Right hindlimb (tissue), 1 donor: ENCODE data around the gene JAK1.
A peak's percentile ranks its signal among the peaks of the same experiment; 100 is the strongest.

Source experiments
- DNase-seq: peaks from one replicate; pipeline ENCODE4 v3.0.0-alpha.2; 2018

The JAK1 gene

DNA sequence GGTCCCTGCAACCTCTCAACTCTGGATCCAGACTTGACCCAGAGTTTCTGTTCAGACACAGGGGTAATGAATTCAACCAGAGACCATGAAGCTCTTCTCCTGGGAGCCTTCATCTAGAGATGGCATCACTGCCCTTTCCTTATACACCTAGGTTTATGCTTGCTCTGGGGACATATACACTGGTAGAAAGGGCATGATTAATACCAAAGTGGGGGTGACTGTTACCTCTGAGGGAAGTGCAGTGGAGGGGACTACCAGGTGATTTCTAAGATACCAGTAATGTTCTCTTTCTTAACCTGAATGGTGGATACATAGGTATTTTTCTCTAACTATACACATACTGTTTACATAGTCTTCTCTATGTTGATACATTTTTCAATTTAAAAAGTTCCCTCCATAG lies 48.4 kb downstream of the JAK1 start:
- no peak for DNase-seq

DNA sequence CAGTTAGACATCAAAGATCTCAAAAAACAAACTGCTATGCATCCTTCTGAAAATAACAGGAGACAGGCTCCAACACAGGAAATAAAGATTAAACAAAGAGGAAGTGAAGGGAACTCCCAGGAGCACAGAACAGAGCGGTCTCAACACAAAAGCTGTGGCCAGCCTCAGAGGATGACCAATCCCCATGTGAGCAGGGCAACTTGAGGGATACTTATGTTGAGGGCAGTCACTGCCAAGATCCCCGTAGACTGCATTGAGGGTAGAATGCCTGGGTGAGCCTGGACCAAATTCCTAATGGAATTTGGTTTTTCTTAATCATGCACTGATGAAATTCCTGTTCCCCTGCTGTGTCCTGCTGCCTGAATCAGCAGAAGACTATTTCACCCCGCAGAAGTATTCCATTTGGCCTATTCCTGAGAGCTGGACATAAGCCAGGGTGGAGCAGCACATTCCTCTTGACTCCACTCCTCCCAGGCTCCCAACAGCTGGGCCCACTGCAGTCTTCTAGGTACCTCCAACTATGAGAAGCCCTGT lies 49.0 kb downstream of the JAK1 start:
- DNase-seq: peak; percentile 46

DNA sequence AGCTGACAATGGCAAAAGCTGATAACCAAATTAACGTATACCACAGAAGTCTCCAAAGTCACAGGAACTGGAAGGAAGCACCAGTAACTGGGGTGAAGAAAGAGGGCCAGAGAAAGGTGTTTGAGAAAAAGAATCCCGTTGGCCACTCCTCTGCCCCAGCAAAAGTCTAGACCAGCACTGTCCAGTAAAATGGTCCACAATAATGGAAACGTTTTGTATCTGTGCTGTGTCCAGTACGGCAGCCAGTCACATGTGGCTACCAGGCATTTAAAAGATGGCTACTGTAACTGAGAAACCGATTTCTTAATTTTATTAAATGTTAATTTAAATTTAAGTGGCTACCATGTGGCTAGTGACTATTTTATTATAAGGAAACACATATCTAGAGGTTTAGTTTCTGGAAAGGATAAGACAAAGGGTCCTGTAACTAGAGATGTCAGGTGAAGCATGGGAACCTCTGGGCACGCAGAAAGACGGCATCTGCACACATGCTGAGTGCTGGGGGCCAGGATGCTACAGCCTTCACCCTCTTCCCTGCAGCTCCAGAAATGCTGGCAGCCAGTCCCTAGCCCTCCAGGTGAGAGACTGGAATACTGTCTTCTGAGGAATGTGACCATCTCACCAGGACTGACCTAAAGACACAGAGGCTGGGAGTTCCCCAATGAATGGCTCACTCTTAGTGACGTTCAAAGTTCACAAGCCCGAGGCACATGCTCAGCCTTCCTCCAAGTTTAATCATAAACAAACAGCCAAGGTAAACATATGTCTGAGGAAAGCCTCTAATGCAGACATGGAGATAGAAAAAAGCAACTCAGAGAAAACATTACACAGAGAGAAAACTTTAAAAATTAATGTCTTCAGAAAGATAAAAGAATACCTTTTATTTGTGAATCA lies 50.7 kb downstream of the JAK1 start:
- no peak for DNase-seq

DNA sequence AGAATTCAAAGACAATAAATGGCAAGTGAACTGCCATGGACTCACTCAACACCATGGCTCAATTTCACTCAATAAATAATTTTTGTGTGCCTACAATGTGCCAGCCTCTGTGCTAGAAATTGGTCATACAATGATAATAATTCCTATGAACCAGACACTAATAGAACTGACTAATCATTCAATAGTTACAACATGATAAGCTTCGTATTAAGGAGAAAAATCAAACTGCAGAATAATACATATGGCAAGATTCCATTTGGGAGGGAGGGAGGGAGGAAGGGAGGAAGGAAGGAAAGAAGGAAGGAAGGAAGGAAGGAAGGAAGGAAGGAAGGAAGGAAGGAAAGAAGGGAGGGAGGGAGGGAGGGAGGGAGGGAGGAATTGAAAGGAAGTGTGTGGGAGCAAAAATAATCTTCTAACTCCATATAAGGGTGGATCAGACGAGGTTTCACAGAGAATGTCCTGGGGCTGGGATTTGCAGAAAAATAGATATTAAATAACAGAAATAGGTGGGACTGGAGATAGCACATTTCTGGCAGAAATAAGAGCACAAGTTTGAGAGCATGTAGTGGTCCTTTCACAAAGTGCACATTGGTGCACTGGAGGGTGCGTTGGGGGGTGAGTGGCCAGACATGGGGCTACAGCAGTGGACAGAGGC lies 52.9 kb downstream of the JAK1 start:
- no peak for DNase-seq

DNA sequence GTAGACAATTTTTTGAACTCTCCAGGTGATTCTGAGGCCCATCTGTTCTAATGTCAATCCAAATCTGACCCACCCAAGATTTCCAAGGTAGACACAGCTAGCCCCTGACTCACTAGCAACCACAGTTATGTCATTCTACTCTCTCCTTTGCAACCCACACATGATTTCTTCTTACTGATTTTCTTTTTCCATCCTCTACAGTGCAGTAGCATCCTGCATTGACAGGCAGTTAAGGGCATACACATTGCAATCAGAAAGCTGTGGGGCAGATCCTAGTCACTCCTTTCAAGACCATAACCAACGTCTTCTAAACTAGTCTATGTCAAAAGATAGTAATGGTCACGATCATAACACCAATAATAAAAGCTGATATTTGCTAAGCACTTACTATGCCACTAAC lies 54.2 kb downstream of the JAK1 start:
- no peak for DNase-seq

DNA sequence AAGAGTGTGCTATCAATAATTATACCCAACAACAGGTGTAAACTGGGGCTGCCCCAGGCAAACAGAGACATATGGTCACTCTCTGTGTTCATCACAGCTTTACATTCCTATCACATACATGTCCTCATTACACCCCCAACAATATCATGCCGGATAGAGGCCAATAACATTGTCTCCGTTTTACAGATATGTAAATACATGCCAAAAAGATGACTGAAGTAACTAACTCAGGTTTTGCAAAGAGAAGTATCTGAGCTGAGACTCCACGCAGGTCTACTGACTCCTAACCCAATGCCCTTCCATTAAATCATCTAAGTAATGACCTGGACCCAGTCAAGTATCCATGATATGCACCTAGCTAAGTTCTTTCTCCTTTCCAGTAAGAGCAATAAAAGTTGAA lies 55.0 kb downstream of the JAK1 start:
- DNase-seq: no peak

DNA sequence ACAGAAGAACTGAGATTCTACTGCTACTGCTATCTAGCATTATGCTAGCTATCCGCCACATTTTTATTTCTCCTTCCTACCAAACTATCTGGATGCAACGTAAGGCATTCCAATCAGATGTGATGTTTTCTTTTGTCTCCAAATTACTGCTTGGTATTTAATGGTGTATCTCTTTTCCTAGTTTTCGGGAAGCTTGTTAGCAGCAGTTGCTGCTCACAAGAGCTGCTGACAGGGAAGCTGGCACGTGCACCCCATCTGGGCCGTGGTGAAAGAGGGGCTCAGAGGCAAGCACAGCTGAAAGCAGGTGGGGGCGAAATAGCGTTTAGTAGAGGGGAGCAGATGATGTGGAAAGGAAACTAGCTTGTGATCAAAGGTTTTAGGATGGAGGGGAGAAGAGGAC lies 57.3 kb downstream of the JAK1 start:
- DNase-seq: no peak

DNA sequence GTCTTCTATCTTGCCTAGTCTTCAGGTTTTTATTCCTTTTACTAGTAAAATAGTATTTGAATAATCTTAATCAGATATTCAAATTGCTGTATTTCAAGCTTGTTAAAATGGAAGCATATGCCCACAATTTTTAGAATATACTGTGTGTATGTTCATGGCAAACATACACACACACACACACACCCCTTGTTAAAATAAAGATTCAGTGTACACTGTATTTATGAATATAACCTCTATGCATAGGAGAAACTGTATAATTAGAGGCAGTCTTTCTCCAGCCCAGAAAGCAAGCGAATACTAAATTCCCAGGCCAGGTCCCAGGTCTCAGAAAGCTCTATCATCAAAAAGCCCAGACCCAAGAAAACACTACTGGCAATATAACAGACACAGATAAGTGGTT lies 57.8 kb downstream of the JAK1 start:
- DNase-seq: no peak

DNA sequence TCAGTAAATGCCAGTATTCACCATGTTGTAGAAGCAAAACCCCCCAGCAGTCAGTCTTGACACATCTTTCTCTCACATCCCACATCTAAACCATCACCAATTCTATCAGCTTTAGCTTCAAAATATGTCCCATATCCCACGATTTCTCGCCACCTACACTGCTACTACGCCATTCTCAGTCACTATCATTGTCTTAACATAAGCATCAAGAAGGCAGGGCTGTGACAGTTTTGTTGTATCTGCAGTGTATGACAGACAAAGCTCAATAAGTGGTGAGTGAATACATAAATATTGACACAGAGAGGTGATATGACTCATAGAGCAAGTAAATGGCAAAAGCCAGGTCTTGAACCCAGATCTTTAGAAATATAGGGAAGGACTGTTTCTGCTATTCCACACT lies 59.9 kb downstream of the JAK1 start:
- no peak for DNase-seq

DNA sequence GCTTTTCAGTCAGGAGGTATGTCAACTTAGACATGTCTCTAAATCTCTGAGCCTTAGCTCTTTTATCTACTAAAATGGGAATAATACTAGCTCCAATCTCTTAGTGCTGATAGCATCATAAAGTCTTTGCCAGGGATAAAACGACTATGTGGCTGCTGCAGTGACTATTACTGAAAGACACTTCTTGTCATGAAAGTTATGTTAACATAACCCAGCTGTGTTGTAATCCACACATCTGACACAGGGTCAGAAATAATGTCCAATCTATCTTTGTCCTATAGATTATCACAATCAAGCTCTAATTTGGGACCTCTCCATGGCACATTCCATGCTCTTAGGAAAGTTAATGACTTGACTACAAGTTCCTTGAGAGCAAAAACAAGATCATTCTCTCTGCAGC lies 62.8 kb downstream of the JAK1 start:
- no peak for DNase-seq

DNA sequence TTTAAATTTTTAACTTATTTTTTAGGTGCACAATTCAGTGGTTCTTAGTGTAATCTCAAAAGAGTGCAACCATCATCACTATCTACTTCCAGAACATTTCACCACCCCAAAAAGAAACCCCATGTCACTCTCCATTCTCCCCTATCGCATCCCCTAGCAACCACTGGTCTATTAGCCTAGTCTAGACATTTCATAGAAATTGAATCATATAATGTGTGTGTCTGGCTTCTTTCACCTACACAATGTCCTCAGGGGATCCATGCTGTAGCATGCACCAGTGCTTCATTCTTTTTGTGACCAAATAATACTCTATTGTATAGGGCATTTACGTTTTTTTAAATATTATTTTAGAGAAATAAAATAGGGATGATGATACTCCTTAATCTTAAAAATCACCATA lies 64.7 kb downstream of the JAK1 start:
- no peak for DNase-seq

DNA sequence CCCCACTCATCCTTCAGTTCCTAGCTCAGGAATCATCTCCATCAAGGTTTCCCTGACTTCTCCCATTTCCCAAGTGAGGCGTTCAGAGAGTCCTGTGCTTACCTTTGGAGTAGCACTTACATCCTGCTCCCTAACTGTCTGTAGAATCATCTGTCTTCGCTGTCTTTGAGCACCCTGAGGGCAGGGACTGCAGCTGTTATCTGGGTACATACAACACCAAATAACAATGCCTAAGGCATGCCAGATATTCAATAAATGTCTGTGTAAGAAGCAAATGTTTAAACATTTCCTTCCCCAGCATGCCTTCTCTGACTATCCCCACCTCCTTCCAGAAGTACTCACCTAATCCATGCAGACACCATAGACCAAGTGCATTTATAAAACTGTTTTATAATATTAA lies 65.4 kb downstream of the JAK1 start:
- DNase-seq: no peak

DNA sequence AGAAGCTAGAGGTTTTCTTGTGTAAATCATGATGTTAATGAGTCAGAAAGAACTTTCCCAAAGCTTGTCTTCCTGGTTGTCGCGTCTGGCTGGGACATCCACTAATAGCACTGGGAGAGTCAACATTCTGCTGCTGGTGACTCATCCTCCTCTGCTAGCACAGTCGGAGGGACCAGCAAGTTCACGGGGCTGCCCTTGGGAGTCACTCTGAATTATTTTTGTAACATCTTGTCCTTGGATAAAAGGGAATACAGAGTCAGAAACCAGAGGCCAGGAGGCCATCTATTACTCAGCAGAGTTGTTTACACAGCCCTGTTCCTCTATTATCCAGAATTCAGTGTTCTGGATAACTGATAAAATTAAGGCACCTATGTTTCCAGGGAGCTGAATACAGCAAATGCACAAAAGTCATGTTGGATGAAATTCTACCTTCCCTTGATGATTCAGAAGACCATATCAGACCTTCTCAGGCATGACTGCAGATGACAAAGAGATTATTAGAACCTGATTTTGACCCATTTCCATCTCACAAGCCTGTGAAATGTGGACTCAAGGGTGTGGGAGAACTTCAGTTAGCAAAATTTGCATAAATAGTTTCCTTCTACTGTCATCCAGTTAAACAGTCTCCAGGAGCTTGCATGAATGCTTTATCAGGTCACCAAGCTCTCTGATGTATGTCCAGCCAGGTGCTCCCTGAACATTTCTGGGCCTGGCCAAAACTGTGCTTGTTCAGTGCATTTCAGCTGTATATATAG lies 68.1 kb downstream of the JAK1 start:
- DNase-seq: peak; percentile 52

DNA sequence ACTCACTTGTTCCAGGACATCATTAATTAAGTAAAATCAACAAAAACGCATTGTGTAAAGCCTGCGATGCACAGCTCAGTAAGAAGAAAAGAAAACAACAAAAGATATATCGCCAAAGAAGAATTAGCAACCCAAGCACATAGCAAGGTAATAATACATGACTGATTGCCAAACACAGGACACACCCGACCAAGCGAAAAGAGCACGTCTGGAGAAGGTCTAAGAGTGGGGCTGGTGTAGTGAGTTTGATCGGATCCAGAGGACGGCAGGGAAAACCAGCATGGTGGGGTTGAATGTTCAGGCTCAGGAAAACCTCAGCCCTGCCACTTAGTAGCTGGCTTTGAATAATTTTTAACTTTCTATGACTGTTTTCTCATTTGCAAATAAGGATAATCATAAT lies 69.8 kb downstream of the JAK1 start:
- no peak for DNase-seq

DNA sequence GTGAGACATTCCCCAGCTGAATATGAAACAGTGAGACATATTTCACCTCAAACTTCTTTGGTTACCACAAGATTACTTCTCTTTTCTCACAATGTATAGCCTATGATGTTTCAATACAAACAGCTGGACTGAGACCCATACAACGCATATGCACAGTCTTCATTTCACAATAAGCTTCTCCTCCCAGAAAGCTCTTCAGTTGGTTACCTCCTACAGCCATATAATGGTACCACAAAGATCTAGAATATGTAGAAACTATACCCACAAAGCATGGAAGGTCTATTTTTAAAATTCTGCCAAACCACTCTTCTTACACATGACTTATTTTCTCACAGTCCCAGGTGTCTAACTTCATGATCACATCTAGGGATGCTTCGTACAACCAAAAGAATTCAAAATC lies 70.8 kb downstream of the JAK1 start:
- DNase-seq: no peak

DNA sequence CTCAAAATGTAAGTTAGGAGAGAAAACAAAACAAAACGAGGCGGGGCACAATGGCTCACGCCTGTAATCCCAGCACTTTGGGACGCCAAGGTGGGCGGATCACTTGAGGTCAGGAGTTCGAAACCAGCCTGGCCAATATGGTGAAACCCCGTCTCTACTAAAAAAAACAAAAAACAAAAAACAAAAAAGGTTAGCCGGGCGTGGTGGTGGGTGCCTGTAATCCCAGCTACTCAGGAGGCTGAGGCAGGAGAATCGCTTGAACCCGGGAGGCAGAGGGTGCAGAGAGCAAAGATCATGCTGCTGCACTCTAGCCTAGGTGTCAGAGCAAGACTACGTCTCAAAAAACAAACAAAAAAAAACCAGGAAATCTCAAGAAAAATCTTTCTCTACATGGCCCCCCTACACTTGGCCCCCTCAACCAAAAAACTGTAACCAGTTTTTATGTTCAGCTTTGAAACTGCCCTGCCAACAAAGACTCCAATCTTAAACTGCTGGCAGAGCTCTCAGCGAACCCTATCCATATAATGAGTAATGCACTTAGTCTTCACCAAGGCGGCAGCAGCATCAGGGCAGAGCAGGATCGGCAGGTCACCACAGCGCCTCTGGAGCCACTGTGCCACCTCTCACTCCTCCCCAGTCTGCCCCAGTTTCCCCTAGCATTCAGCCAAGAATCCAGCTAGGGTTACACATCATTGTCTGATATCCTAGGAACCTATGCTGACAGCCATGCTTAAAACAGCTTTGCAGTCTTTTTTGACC lies 71.7 kb downstream of the JAK1 start:
- no peak for DNase-seq

DNA sequence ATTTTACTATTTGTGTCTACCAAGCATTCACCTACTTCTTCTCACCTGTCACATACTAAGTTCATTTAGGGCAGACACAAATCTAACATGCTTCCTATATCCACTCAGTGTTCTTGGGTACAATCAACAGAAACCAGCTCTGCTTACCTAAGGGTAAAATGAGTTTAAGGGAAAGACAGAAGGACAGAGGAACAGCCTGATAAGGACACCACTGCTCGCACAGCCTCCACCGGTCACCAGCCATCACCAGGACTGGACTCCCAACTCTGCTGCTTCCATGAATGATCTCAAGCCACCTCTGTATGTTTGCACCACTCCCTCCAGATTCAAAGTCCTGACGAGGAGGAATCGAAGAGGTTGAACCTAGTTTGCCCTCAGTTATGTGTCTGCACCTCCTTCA lies 72.4 kb downstream of the JAK1 start:
- DNase-seq: no peak

DNA sequence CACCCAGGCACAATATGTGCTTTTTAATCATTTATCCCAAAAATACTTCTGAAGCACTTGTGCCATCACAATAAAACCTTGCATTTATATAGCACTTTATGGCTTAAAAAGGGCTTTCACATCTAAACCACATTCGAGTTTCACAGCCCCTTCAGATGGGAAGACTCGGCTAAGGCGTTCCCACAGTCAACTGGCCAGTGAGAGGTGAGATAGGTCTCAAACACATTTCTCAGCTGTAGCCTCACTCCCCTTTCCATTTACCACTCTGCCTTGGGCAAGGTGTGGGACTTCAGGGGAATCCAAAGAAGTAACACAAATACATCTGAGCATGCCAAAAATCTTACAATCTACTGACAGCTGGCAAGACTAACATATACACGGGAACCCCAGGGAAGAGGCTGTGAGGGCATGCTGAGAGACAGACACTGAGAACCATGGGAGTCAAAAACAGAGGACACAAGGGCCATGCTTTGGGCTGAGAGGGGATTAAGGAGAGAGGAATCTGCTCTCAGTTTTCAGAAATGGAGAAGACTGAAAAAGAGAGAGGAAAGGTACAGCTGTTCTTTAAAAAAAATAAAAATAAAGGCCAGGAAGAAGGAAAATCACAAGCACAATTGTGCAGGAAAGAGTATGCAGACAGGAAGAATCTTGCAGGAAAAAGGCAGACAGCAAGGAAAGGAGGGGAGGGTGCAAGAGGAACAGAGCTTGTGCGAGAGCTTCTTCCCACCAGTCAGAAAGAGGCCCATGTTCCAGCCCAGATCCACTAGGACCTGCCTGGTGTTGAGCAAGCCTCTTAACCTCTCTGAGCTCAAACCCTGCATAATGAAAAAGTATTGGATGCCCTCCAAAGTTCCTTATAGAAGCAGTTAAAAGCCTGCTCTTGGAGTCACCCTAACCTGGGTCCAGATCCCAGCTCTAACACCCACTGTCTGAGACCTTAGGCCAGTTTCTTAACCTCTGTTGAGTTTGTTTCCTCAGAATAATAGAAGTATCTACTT lies 73.5 kb downstream of the JAK1 start:
- no peak for DNase-seq

DNA sequence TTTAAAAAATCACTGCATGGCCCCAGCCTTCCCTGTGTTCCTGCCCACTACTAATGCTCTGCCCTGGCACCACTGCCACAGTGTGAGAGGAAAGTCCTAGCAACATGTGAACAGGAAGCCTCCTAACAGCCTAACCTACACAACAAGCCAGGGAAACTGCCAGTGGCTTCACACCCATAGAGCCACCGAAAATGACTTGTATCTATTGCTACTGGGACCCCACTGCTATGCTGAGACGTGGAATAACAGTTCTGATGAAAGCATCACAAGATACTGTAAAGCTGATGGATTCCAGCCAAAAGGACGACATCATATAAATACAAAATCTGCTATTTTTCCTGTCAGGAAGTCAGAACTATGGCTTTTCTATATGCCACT lies 74.9 kb downstream of the JAK1 start:
- DNase-seq: peak; percentile 21

DNA sequence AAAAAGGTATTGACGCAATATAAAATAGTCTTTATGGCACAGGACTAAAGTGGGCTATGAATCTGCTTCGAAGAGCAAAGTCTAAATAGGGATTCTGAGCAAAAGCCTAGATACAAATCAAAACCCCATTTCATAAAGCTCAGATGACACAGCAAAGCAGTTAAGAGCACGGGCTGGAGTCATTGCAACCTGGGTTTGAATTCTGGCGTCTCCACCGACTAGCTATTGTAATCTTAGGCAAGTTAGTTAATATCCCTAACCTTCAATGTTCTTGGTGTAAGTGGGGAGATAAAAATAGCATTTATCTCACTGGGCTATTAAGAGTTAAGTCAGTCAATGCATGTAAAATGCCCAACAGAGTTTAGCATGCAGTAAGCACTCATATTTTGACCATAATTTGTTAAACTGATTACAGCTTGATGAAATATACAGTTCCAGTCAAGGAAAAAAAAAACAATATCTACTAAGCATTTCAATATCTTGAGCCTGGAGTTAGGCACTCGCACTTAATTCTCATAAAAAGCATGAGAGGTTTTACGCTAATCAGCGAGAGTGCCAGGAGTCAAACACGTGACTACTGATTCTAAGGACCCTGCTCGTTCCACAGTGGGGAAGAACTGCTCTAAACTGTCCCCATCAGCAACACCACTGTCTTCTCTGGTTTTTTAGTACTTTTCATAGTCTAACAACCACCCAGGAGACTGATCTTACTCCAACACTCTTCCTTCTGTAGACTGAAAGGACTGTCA lies 75.5 kb downstream of the JAK1 start:
- no peak for DNase-seq

DNA sequence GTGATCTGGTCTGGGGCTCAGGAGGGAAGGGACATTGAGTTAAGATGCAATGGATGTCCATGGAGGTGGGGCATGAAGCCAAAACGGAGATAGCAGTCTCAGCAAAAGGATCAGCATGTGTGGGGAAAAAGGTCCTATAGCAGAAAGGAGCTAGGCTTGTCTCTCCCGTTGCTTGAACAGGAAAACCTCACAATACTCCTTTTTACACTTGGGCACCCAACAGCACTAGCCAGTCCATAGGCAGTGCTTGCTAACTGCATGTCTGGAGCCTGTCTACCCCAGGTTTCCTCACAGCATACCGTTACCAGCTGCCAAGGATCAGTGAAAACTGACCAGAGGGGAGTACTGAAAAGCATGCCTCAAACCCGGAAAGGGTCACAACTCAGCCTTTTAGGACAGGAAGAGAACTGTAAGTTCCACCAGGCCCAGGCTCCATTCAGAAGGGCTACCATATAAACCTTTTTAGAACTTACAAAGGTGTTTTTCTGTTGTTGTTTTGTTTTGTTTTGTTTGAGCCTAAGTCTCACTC lies 78.6 kb downstream of the JAK1 start:
- no peak for DNase-seq
